ENCODE measurements around the gene FXYD4.

GRCh38 chr10:43327171-43327570, 44.3 kb upstream of the FXYD4 start:
- TF ChIP-seq CTCF (IDR thresholded peaks at IDR 0.05) (no peak), RCOR1 (IDR thresholded peaks at IDR 0.05; ENCODE audit: low read length) (no peak), SMC3 (IDR thresholded peaks at IDR 0.05; ENCODE audit: low read depth, low read length) (no peak), TEAD4 (IDR thresholded peaks at IDR 0.05; ENCODE audit: borderline replicate concordance, insufficient read depth) (no peak), EZH2phosphoT487 (IDR thresholded peaks at IDR 0.05; ENCODE audit: borderline replicate concordance, low read depth) (no peak), RFX5 (IDR thresholded peaks at IDR 0.05; ENCODE audit: low read length) (no peak), FOXJ3 (CRISPR knock-in tag; IDR thresholded peaks at IDR 0.05) (no peak), POLR2AphosphoS5 (IDR thresholded peaks at IDR 0.05; ENCODE audit: low read depth, low read length) (no peak), NFIC (IDR thresholded peaks at IDR 0.05; ENCODE audit: borderline replicate concordance) (no peak), NRF1 (IDR thresholded peaks at IDR 0.05; ENCODE audit: low read depth, low read length) (no peak), REST (IDR thresholded peaks at IDR 0.05; ENCODE audit: low read depth, low read length) (no peak), USF2 (IDR thresholded peaks at IDR 0.05; ENCODE audit: borderline replicate concordance, low read depth, low read length) (no peak)
